ENCODE results near the gene RASA3.

The RASA3 gene

GRCh38 chr13:113981611-113982295 lies 150.7 kb downstream of the RASA3 start:
- H3K27me3 ChIP-seq (ENCODE audit: control insufficient read depth, insufficient read depth, low read length, poor library complexity, severe bottlenecking): no peaks in the 10 kb centered on the region
- peaks cover 4% of the 10 kb centered on the region for H3K36me3 ChIP-seq (ENCODE audit: control insufficient read depth, insufficient read depth, low read length)
- no peak overlapping the region for H3K27ac ChIP-seq (ENCODE audit: insufficient read depth, low read depth, low read length, poor library complexity, severe bottlenecking)
- H3K9me3 ChIP-seq (ENCODE audit: control insufficient read depth, low read length): no peaks in the 10 kb centered on the region
- peaks cover under 1% of the 10 kb centered on the region for H3K4me1 ChIP-seq (ENCODE audit: control insufficient read depth, insufficient read depth, low read length)
- H3K4me3 ChIP-seq (ENCODE audit: insufficient read depth, low read depth, low read length): no peak overlapping the region
- 92 to 93% methylated on average over 28 of the region's 28 CpGs for WGBS, 2 experiments

DNA sequence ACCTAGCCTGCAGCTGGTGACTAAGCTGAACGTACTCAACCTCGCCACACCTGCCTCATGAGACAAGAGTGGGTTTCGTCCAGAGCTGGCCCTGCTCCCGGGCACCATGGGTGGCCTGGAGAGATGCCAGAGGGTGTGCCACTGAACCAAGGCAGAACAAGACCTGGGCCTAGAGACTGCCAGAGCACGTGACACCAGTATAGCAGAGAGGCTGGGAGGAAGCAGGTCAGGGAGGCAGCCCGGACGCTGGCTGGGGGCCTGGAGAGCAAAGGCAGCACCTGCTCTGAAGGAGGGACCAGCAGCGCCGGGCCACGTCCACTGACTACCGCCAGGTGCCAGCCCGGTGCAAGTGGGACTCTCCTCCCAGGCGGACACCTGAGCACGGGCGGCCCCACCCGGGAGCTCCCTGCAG lies 151.2 kb downstream of the RASA3 start:
- Histone ChIP-seq H3K4me3 (ENCODE audit: insufficient read depth, low read depth, low read length) (no peak overlapping the region), H3K4me1 (ENCODE audit: control insufficient read depth, insufficient read depth, low read length) (peaks cover 3% of the 10 kb centered on the region), H3K27me3 (ENCODE audit: control insufficient read depth, insufficient read depth, low read length, poor library complexity, severe bottlenecking) (no peaks in the 10 kb centered on the region), H3K27ac (ENCODE audit: insufficient read depth, low read depth, low read length, poor library complexity, severe bottlenecking) (no peak overlapping the region), H3K36me3 (ENCODE audit: control insufficient read depth, insufficient read depth, low read length) (peaks cover 4% of the 10 kb centered on the region), H3K9me3 (ENCODE audit: control insufficient read depth, low read length) (no peaks in the 10 kb centered on the region)
- 96% methylated on average over 16 of the region's 16 CpGs for WGBS, 2 experiments

DNA sequence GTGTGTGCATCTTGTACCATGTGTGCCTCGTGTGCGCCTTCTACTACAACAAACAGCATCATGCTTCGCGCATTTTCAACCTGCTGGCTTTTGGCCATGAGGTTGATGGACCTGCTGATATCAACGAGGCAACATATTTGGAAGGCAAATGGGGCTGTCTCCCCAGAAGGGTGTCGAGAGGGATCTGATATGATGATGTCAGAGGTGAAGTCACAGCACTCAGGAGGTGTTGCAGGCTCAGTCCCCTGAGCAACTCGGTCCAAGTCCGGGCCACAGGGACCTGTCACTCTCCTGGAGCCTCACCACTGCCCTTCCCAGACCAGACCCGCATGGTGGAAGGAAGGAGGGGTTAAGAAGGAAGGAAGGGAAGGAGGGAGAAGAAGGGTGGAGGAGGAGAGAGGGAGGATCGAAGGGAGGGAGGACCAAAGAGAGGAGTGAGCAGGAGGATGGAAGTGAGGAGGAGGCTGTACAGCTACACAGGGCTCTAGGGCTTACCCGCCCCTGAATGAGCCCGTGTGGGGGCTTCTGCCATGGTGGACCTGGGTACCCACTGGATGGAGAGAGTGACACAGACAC lies 151.8 kb downstream of the RASA3 start:
- H3K4me1 ChIP-seq (ENCODE audit: control insufficient read depth, insufficient read depth, low read length): peaks cover 3% of the 10 kb centered on the region
- WGBS, 2 experiments: 90 to 95% methylated on average over 12 of the region's 12 CpGs
- H3K27ac ChIP-seq (ENCODE audit: insufficient read depth, low read depth, low read length, poor library complexity, severe bottlenecking): no peak overlapping the region
- H3K9me3 ChIP-seq (ENCODE audit: control insufficient read depth, low read length): no peaks in the 10 kb centered on the region
- no peaks in the 10 kb centered on the region for H3K27me3 ChIP-seq (ENCODE audit: control insufficient read depth, insufficient read depth, low read length, poor library complexity, severe bottlenecking)
- H3K4me3 ChIP-seq (ENCODE audit: insufficient read depth, low read depth, low read length): no peak overlapping the region
- peaks cover 4% of the 10 kb centered on the region for H3K36me3 ChIP-seq (ENCODE audit: control insufficient read depth, insufficient read depth, low read length)

GRCh38 chr13:113979791-113980471 lies 152.5 kb downstream of the RASA3 start:
- Histone ChIP-seq H3K27ac (ENCODE audit: insufficient read depth, low read depth, low read length, poor library complexity, severe bottlenecking) (no peak overlapping the region), H3K9me3 (ENCODE audit: control insufficient read depth, low read length) (no peaks in the 10 kb centered on the region), H3K27me3 (ENCODE audit: control insufficient read depth, insufficient read depth, low read length, poor library complexity, severe bottlenecking) (no peaks in the 10 kb centered on the region), H3K36me3 (ENCODE audit: control insufficient read depth, insufficient read depth, low read length) (peaks cover 4% of the 10 kb centered on the region), H3K4me3 (ENCODE audit: insufficient read depth, low read depth, low read length) (no peak overlapping the region), H3K4me1 (ENCODE audit: control insufficient read depth, insufficient read depth, low read length) (peaks cover 3% of the 10 kb centered on the region)
- 95% methylated on average over 20 of the region's 20 CpGs for WGBS, 2 experiments

DNA sequence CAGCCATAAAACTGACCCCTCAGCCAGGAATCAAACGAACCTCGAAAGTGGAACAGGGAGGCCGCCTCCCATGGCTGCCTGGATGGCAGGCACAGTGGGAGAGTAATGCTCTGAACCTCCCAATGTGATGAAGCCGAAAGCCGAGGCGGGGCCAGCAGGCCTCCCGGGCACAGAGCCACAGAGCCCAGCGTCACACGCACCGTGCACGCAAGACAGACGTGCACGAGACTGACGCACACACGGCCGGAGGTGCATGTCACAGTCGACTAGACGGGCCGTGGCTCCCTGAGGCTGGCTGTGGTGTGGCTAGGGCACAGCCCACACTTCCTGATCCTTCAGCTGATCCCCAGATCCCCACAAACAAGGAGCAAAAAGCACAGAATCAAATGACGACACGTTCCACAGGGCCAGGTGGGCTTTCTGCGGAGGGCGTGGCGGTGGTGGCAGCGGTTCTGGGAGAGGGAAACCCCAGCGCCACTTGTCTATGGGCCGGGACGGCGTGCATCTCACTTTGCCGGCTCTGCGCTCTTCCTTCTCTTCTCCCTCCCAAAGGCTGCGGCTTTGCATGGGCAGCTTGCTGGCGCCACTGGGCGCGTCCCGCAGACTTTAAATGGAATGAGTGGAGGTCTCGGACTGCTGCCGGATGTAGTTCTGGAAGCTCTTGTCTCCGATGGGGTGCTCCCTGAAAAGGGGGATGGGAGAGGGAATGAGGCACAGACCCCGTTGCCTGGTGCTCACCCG lies 153.5 kb downstream of the RASA3 start:
- peaks cover 4% of the 10 kb centered on the region for H3K36me3 ChIP-seq (ENCODE audit: control insufficient read depth, insufficient read depth, low read length)
- H3K4me3 ChIP-seq (ENCODE audit: insufficient read depth, low read depth, low read length): no peak overlapping the region
- no peaks in the 10 kb centered on the region for H3K9me3 ChIP-seq (ENCODE audit: control insufficient read depth, low read length)
- H3K27ac ChIP-seq (ENCODE audit: insufficient read depth, low read depth, low read length, poor library complexity, severe bottlenecking): no peak overlapping the region
- 91 to 92% methylated on average over 41 of the region's 41 CpGs for WGBS, 2 experiments
- H3K27me3 ChIP-seq (ENCODE audit: control insufficient read depth, insufficient read depth, low read length, poor library complexity, severe bottlenecking): no peaks in the 10 kb centered on the region
- H3K4me1 ChIP-seq (ENCODE audit: control insufficient read depth, insufficient read depth, low read length): peaks cover 3% of the 10 kb centered on the region

DNA sequence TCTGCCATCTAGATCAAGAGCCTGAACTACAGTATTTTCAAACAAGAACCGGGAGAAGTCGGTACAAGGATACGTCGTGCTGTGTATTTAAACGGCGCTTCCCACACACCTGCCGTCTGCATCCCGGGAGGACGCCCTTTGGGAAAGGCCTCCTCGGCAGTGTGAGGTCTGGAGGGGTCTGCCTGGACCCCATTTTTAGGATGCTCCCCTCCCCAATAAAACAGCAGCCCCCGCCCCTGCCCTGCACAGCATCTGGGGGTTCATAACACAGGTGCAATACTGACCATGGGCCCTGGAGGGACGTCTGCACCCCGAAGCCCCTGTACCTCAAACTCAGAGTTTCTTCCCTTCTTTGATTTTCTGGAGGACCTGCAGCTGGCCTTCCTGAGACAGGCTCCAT lies 154.4 kb downstream of the RASA3 start:
- 94 to 95% methylated on average over 13 of the region's 13 CpGs for WGBS, 2 experiments
- H3K4me1 ChIP-seq (ENCODE audit: control insufficient read depth, insufficient read depth, low read length): peaks cover 3% of the 10 kb centered on the region

GRCh38 chr13:113976711-113977684 lies 155.4 kb downstream of the RASA3 start:
- no peak overlapping the region for H3K27ac ChIP-seq (ENCODE audit: insufficient read depth, low read depth, low read length, poor library complexity, severe bottlenecking)

More for the DNA sequence above, 154.4 kb downstream of the RASA3 start:
- Histone ChIP-seq H3K27ac (ENCODE audit: insufficient read depth, low read depth, low read length, poor library complexity, severe bottlenecking) (no peak overlapping the region), H3K4me3 (ENCODE audit: insufficient read depth, low read depth, low read length) (no peak overlapping the region), H3K36me3 (ENCODE audit: control insufficient read depth, insufficient read depth, low read length) (peaks cover 4% of the 10 kb centered on the region), H3K27me3 (ENCODE audit: control insufficient read depth, insufficient read depth, low read length, poor library complexity, severe bottlenecking) (no peaks in the 10 kb centered on the region), H3K9me3 (ENCODE audit: control insufficient read depth, low read length) (no peaks in the 10 kb centered on the region)

DNA sequence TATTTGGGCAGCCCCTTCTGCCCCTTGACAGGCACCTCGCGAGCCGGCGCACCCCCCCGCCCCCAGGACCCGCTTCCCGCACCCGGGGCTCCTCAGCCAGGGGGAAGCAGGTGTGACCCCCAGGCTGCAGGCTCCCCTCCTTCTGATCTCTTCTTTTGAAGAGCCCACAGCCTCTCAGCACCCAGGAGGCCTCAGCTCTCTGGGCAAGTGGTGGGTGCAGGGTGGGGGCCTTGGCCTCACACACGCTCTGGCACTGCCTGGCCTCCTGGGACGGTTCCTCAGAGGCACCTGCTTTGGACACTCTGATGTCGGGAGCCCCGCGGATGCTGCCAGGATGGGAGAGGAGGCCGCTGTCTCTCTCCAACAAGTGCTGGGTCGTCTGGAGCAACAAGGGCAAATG lies 157.0 kb downstream of the RASA3 start:
- H3K4me1 ChIP-seq (ENCODE audit: control insufficient read depth, insufficient read depth, low read length): peaks cover 3% of the 10 kb centered on the region
- 95 to 96% methylated on average over 15 of the region's 15 CpGs for WGBS, 2 experiments
- no peaks in the 10 kb centered on the region for H3K27me3 ChIP-seq (ENCODE audit: control insufficient read depth, insufficient read depth, low read length, poor library complexity, severe bottlenecking)
- H3K27ac ChIP-seq (ENCODE audit: insufficient read depth, low read depth, low read length, poor library complexity, severe bottlenecking): no peak overlapping the region
- no peaks in the 10 kb centered on the region for H3K9me3 ChIP-seq (ENCODE audit: control insufficient read depth, low read length)
- no peak overlapping the region for H3K4me3 ChIP-seq (ENCODE audit: insufficient read depth, low read depth, low read length)
- peaks cover 4% of the 10 kb centered on the region for H3K36me3 ChIP-seq (ENCODE audit: control insufficient read depth, insufficient read depth, low read length)

More at GRCh38 chr13:113976711-113977684, 155.4 kb downstream of the RASA3 start:
- H3K36me3 ChIP-seq (ENCODE audit: control insufficient read depth, insufficient read depth, low read length): peaks cover 4% of the 10 kb centered on the region
- H3K27me3 ChIP-seq (ENCODE audit: control insufficient read depth, insufficient read depth, low read length, poor library complexity, severe bottlenecking): no peaks in the 10 kb centered on the region
- H3K4me1 ChIP-seq (ENCODE audit: control insufficient read depth, insufficient read depth, low read length): peaks cover 3% of the 10 kb centered on the region
- H3K9me3 ChIP-seq (ENCODE audit: control insufficient read depth, low read length): no peaks in the 10 kb centered on the region
- WGBS, 2 experiments: 85 to 88% methylated on average over 21 of the region's 21 CpGs
- no peak overlapping the region for H3K4me3 ChIP-seq (ENCODE audit: insufficient read depth, low read depth, low read length)
